ENCODE results near the gene UCHL1. TPM values are rescaled to one million over a fixed set of nuclear protein-coding genes. Genes with fewer than 3 reads are reported as not detected.
"Not testable (repeated sequence)": the region's sequence is repeated elsewhere in the genome, so short reads cannot be mapped to it uniquely, and the experiment has no call there.

The UCHL1 gene
- polyA plus RNA-seq, 1 donor, result 20.8 TPM

DNA sequence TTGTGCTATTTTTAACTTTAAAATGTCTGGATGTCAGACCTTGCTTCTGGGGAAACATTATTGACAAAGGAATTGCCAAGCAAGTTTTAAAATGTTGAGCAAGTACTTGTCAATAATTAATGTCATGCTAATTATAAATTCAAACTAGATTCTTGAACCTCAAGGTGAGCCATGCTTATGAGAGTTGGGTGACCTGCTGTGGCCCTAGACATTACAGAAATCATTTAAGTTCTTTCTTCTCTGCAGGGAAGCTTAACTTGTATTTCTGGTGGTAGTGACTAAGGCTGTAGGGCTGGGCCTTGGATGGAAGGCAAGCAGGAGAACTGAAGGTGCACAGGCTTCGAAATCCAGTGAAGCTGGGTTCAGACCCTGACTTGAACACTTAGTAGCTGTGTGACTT, 14.8 kb upstream of the UCHL1 start:
- DNase-seq, result no peak

DNA sequence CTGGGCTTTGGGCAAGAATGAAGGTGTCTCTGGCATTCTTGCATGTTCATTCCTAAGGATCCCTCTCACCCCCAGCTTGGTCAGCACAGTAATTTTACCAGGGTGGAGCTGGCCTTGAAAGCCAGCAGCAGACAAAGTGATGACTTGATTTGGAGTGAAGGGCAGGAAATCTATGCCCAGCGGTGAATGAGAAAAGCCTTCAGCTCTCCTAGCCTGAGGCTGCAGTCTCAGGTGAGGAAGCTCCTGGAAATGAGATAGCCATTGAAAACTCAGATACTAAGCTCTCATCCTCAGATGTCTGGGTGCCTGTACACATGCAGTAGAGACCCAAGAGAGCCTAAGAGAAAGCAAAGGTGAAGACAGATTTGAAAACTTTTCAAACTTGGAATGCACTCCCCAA, 10.7 kb upstream of the UCHL1 start:
- no peak for DNase-seq

DNA sequence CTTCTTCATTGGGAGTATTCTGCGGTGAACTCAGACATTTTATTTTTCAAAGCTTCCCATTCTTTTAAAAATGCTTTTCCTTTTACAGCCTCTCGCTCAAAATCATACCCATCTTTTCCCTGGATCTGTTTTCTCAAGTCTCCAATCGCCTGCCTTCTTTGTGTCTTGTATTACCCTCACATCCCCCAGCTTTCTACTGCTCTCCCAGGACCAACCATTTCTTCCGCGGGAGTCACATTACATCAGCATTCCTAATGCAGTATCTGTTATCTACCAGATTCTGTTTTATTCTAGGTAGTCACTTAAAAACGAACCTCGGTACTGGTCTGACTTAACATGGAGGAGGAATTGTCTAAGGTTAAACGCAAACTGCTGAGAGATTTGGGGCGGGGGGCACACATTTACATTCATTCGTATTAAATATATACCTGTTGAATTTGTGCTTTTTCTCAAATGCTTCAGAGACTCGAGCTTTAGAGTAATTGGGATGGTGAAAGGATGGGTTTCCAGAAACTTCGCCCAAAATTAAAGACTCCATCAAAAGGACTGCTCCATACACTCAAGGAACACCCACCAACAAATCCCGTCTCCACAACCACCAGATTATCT, 493 bp upstream of the UCHL1 start:
- no peak for DNase-seq

DNA sequence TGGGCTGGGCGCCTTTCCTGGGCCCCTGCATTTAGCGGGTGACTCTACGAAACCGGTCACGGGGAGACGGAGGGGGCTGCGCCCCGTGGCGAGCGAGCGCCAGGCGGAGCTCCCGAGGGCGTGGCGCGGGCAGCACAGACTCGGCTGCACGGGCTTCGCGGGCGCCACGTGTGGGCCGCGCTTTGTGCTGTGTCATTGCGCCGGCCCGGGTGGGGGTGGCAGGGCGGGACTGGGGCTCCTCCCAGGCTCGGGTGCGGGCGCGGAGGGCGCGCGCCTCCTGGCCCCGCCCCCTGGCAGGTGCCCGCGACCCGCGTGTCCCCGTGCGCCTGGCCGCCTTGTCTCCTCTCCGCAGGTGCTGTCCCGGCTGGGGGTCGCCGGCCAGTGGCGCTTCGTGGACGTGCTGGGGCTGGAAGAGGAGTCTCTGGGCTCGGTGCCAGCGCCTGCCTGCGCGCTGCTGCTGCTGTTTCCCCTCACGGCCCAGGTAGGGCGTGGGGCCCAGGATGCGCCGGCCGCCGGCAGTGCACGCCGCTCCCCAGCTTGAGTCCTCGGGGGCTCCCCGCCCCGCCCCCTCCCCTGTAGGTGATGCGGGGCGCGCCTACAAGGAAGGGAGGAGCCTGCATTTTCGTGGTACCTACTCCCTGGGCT, 651 bp downstream of the UCHL1 start:
- peak; percentile 37 for DNase-seq

DNA sequence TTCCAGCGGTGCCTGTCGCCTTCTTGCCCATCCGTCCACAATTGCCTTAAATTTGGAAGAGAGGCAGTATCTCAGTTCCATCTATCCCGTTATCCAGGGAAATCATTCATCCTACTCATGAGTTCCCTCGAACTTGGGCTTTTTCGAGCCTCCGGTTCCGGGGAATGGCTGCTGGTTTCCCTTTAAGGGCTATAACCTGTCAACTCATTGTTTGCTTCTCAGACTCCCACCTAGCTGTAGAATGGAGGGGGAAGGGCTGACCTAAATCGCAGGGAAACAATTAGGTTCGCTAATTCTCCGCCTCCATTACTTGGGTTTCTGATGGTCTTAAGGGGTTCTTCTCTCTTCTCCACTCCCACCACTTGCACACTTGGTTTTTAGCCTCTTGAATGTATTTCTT, 1.2 kb downstream of the UCHL1 start:
- DNase-seq, result no peak

DNA sequence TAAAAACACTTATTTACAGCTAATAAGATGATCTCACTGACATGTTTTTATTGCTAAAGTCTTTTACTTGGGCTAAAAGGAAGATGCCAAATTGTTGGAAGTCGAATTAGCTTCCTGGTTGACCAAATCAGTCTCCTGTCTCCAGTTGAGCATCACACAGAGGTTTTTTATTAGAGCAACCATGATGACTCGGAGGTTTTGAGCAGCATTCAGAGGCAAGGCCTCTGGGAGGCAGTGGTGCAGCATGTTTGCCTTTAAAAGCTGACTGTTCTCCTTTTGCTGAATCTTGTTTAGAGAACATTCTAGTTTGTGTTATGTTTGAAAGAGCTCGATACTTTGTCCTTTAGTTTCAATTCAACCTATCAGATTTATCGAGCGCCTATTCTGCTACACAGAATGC, 2.1 kb downstream of the UCHL1 start:
- DNase-seq, result peak; percentile 37

DNA sequence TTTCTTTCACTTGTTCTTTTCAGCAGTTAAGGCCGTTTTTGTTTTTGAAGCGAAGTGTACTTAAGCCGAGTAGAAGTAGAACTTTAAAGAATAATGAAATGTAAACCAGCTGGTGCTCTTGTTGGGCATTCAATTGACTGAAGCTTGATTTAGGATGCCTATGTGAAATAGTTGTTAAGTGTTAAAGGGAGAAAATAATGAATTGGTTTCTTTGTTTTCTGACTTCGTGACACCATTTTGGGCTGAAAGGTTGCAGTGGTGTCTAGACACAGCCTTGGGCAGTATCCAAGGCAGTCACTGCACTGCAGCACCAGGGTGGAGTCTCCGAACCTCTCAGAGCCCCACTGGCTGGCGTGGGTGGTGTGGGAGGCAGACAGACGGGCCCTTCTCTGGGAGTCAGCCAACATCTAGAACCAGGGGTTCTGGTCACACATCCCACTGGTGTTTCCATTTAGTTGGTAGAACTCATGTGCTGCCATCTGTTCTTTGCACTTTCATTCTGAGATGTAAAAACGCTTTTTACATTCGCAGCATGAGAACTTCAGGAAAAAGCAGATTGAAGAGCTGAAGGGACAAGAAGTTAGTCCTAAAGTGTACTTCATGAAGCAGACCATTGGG, 3.5 kb downstream of the UCHL1 start:
- DNase-seq, result no peak

DNA sequence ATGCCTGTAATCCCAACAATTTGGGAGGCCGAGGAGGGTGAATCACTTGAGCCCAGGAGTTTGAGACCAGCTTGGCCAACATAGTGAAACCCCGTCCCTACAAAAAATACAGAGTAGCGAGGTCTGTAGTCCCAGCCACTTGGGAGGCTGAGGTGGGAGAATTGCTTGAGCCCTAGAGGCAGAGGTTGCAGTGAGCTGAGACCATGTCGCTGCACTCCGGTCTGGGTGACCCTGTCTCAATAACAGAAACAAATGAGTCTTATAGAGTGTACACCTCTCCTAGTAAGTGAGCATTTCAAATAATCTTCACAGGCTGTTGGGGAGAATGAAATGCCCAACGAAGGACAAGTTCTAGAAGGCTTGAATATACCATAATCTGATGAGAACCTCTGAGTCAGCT, 5.5 kb downstream of the UCHL1 start:
- DNase-seq, result no peak

DNA sequence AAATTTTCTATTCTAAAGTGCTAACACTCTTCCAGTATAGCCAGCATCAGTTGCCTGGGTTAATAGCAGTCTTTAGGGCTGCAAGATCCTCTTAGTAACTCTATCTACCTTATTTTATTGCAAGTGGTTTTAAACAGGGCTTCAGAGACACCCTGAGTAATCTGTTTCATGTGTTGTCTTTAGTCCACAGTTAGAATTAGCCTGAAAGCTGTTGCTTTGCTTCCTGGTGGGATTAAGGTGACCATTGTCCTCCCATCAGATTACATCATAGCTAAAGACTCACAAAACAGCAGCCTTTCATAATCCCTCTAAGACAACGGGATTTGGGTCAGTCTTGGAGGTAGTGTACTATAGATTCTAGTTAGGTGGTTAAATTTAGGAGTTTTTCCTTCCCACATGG, 7.5 kb downstream of the UCHL1 start:
- DNase-seq, result no peak

DNA sequence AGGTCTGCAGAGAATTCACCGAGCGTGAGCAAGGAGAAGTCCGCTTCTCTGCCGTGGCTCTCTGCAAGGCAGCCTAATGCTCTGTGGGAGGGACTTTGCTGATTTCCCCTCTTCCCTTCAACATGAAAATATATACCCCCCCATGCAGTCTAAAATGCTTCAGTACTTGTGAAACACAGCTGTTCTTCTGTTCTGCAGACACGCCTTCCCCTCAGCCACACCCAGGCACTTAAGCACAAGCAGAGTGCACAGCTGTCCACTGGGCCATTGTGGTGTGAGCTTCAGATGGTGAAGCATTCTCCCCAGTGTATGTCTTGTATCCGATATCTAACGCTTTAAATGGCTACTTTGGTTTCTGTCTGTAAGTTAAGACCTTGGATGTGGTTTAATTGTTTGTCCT, 11.3 kb downstream of the UCHL1 start:
- DNase-seq, result no peak

DNA sequence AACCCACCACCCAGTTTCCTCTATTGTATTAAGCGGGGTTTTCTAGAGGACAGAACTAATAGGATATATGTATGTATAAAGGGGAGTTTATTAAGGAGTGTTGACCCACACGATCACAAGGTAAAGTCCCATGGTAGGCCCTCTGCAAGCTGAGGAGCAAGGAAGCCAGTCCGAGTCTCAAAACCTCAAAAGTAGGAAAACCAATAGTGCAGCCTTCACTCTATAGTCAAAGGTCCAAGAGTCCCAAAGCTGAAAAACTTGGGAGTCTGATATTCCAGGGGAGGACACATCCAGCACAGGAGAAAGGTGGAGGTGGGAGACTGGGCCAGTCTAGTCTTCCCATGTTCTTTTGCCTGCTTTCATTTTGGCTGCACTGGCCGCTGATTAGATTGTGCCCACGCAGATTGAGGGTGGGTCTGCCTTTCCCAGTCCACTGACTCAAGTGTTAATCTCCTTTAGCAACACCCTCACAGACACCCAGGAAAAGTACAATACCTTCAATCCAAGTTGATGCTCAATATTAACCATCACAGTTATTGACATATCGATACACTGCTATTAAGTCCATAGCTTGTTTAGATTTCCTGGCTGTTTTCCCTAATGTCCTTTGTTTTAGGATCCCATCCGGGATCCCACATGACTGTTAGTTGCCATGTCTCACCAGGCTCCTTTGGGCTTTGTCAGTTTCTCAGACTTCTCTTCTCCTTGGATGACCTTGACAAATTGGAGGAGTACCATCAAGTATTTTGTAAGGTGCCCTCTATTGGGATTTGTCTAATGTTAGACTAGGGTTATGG, 12.2 kb downstream of the UCHL1 start:
- DNase-seq, result no peak

DNA sequence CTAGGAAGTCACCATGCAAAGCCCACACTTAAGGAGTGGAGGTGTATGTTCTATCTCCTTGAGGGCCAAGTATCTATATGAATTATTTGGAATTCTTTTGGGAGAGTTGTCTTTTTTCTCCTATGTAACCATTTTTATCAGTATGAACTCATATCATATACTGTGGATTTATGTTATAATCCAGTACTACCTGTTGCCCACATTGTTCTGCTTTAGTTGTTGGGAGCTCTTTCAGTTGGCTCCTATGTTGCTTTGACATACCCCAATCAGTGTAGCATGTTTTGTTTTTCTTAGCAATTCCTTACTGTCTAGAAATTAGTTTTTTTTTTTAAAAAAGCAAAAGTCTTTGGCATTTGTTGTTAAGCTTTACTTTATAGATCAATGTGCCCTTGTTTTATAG, 13.0 kb downstream of the UCHL1 start:
- DNase-seq, result no peak

DNA sequence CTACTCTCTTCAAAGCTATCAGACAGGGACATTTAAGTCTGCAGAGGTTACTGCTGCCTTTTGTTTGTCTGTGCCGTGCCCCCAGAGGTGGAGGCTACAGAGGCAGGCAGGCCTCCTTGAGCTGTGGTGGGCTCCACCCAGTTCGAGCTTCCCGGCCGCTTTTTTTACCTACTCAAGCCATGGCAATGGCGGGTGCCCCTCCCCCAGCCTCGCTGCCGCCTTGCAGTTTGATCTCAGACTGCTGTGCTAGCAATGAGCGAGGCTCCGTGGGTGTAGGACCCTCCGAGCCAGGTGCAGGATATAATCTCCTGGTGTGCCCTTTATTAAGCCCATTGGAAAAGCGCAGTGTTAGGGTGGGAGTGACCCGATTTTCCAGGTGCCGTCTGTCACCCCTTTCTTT, 19.2 kb downstream of the UCHL1 start:
- DNase-seq, result not testable (repeated sequence)

DNA sequence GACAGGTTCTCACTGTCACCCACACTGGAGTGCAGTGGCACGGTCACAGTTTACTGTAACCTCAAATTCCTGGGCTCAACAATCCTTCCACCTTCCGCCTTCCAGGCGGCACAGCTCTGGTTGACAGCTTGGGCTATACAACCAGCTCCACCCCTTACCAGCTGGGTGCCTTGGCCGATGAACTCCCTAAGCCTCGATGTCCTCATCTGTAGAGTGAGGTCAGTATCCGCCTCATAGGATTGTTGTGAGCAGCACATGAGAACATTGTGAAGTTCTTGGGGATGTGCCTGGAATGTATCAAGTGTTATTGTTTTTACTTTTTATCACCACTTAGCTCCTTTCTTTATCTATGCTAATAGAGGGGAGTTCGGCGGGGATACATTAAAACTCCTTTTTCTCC, 23.3 kb downstream of the UCHL1 start:
- no peak for DNase-seq

DNA sequence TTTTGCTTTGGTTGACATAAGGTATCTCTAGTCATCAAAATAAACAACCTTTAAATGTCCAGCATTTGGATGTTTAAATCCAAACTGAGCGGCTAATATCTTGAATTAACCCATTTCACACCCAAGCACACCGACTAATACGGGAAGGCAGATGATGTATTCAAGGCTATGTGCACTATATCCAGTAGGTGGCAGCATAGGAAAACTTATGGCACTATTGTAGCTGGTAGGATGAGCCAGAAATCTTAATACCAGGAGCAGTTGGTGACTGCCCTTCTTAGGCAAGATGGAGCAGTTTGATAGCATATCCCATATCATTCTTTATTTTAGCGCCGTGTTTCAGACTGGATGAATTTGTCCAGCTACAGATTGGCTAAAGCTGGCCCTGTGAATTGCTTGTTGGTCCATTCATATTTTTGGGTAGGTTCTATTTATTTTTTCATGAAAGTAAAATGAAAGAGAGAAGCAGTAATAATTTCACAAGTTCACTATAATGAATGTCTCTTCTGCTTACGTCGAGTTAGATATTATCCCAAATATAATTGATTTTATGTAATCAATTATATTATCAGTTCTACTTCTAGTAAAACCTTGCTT, 24.4 kb downstream of the UCHL1 start:
- peak; percentile 71 for DNase-seq

DNA sequence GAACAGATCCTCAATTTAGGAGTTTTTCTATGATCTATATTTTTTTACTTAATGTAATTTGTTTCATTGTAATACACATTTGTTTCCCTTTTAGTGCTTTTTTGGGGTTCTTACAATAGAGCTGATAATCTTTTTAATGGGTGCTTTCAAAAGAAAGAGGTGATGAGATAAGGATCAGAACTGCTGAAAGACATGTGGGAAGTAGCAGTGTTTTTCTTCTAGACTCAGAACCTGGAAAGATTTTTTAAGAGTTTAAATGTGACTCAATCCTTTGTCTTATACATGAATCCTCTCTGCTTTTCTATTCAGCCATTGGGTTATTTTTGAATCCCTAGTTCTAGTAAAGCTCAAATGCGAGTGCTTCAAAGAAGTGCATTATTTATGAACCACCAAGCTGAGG, 25.6 kb downstream of the UCHL1 start:
- no peak for DNase-seq

DNA sequence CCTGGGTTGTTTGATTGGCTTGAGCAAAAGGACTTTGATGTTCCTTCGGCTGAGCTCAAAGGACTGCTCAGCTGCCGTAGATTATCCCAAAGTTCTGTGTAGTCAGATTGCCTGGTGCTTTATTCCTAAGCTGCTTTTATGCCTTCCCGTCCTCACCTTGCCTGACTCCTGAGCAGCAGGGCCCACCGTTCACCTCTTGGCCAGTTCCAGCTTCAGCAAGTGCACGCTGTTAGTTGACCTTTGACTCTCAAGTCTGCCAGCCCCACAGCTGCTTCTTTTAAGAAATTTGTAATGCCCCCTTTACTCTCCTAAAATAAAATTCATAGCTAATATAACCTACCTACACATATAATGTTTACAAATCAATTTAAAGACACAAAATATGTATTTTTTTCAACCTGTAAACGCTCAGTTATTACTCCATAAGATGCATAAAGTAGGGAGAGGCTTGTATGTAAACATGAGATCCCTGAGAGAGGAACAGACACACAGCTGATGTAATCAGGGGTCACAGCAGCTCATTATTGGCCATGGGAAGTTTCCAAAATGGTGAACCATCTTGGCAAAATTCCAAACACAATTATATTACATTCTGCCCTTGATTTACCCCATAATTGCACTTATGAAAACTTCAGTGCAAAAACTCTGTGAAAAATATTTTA, 28.6 kb downstream of the UCHL1 start:
- no peak for DNase-seq

DNA sequence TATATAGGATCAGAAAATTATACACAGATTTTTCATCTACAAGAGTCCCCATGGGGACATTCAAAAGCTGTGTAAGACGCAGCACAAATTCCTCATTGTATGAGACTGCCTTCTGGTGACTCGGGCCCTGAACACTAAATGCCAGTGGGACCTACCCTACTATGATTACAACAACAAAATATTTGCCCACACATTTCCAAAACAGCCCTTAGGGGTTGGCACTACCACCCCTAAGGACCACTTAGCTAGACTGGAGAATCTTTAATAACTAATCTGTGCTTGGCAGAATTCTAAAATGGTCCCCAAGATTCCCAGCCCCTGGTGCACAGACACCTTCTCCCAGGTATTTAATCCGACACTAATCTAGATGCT, 29.1 kb downstream of the UCHL1 start:
- DNase-seq, result no peak

DNA sequence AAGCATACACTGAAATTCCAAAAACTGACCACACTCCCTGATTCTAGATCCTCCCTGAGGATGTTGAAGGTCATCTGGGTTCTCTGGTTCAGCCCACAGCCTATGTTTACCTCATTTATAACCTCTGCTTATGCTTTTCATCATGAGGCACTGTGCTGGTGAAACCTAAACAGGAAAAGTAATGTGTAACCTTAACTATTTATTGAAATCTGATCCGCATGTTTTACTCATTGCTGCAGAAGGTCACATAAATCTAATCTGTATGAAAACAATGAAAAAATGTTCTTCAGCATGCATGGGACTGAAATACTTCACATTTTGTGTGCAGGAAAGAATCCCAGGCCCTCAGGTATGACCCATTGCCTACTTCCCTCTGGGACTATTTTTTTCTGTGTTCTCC, 30.3 kb downstream of the UCHL1 start:
- no peak for DNase-seq

DNA sequence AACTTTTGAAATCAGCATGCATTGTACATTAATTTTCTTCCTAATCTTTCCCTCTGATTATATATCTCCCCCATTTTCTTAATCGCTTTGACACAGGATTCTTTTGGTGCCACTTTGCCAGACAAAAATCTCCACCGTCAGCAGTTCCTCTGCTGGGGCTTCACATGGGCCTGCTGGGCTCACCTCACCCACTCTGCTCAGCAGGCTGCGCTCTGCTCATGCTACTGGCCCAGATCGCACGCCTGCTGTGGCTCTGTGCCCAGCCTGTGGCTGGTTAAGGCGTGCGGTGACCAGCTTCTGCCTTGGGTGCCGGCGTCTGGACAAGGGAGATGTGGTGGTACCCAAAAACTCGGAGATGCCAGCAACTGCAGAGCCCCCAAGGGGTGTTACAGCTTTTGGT, 31.1 kb downstream of the UCHL1 start:
- no peak for DNase-seq

DNA sequence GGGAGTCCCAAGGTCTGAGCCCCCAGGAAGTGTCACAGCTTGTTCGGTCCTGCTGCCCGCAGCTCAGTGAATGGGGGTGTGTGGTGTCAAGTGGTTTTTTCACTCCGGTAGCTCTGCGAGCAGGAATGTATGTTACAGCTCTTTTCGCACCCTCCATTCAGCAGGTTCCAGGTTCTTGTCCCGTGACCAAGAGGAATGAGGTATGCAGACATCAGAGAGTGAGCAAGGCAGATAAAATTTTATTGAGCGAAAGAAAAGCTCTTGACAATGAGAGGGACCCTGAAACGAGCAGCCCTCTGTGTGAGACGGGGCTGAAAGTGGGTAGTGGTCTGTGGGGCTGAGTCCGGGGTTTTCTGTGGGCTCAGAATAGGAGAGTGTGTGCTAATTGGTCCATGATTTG, 31.5 kb downstream of the UCHL1 start:
- no peak for DNase-seq

DNA sequence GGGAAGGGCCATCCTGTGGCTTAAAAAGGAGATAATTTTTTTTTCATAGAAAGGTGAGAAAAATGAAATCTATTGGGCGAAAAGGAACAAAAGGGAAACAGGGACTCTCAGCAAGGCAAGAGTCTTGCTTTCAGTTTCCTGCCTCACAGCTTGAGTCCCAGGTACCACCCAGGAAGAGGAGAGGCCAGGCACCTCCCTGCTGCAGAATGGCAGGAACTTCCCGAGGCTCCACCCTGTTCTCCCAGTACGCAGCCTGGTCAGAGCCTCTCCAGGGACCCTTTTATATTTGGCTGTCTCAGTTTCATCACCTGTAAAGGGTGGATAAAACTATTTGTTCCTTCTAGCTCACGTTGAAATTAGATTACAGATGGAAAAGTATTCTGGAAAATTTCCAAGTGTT, 33.8 kb downstream of the UCHL1 start:
- no peak for DNase-seq

Data from hindlimb muscle (tissue), 1 donor.